Measurements from ENCODE around the gene DPH1.

The DPH1 gene

DNA sequence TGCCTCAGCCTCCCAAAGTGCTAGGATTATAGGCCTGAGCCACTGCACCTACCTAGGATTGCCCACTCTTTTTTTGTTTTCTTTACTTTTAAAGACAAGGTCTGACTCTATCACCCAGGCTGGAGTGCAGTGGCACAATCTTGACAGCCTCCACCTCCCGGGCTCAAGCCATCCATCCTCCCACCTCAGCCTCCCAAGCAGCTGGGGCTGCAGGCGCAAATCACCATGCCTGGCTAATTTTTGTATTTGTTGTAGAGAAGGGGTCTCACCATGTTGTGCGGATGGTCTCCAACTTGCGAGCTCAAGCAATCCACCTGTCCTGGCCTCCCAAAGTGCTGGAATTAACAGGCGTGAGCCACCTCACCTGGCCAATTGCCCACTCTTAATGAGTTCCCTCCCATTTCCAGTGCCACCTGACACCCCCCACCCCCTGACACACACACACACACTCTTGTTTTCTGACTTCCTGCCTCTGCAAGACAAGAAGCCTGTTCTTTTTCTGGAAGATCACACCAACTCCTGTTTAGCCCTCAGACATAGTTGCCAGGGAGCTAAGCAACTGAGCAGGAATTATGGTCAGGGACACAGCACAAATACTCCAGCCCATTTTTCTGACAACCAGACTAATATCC lies 14.4 kb downstream of the DPH1 start:
- no peaks in the 10 kb centered on the region for H3K27me3 ChIP-seq (ENCODE audit: insufficient read depth, low read depth)
- no peak overlapping the region for H3K4me3 ChIP-seq (IDR thresholded peaks at IDR 0.05; ENCODE audit: insufficient read depth, low read depth, low read length)
- no peaks in the 10 kb centered on the region for H3K36me3 ChIP-seq (ENCODE audit: insufficient read depth)
- no peak overlapping the region for H3K4me2 ChIP-seq
- TF ChIP-seq CTCF (conservative IDR thresholded peaks at IDR 0.05; ENCODE audit: low read depth, low read length): no peak
- no peak overlapping the region for H2AFZ ChIP-seq (ENCODE audit: low read depth)
- H4K20me1 ChIP-seq (ENCODE audit: insufficient read depth): no peaks in the 10 kb centered on the region
- H3K4me1 ChIP-seq (ENCODE audit: low read depth, poor library complexity, severe bottlenecking): peaks cover 12% of the 10 kb centered on the region
- H3K79me2 ChIP-seq (ENCODE audit: insufficient read depth, low read depth): no peaks in the 10 kb centered on the region
- H3K27ac ChIP-seq: no peak overlapping the region
- H3K9ac ChIP-seq: no peak overlapping the region

DNA sequence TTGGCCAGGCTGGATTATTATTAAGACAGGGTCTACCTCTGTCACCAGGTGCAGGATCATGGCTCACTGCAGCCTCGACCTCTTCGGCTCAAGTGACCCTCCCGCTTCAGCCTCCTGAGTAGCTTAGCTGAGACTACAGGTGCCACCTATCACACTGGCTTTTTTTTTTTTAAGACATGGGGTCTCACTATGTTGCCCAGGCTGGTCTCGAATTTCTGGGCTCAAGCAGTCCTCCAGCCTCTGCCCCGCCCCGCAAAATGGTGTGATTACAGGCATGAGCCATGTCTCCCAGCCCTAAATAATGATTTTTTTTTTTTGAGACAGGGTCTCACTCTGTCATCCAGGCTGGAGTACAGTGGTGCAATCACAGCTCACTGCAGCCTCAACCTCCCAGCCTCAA lies 17.6 kb downstream of the DPH1 start:
- Histone ChIP-seq H3K4me2 (no peak overlapping the region), H3K79me2 (ENCODE audit: insufficient read depth, low read depth) (no peaks in the 10 kb centered on the region)

DNA sequence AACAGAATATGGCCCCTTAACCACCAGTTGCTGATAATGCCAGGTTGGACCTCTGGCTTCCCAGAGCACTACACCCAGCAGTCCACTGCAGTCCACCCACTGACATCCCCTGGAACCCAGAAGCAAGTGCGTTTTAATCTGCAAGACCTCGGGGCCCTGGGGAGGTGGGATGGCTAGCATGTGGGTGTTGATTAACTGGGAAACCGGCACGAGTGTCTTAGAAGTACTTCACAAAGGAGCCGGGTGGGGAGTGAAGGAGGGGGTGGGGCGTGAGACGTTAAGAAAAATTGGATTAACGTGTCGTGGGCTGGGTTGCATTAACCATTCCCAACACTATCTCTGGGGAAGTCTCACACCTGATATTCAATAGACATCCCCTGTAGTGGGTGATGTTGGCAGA lies 18.9 kb downstream of the DPH1 start:
- H2AFZ ChIP-seq (ENCODE audit: low read depth): no peak overlapping the region
- H3K4me2 ChIP-seq: no peak overlapping the region
- no peaks in the 10 kb centered on the region for H3K36me3 ChIP-seq (ENCODE audit: insufficient read depth)
- no peaks in the 10 kb centered on the region for H4K20me1 ChIP-seq (ENCODE audit: insufficient read depth)
- no peaks in the 10 kb centered on the region for H3K4me1 ChIP-seq (ENCODE audit: low read depth, poor library complexity, severe bottlenecking)
- no peak overlapping the region for H3K27ac ChIP-seq
- peaks cover 7% of the 10 kb centered on the region; the same call in 1 of the 2 replicates for H3K27me3 ChIP-seq (ENCODE audit: insufficient read depth, low read depth)
- TF ChIP-seq CTCF (conservative IDR thresholded peaks at IDR 0.05; ENCODE audit: low read depth, low read length): no peak
- H3K9ac ChIP-seq: no peak overlapping the region
- no peaks in the 10 kb centered on the region for H3K79me2 ChIP-seq (ENCODE audit: insufficient read depth, low read depth)
- H3K4me3 ChIP-seq (IDR thresholded peaks at IDR 0.05; ENCODE audit: insufficient read depth, low read depth, low read length): no peak overlapping the region

More for the DNA sequence above, 17.6 kb downstream of the DPH1 start:
- H3K4me3 ChIP-seq (IDR thresholded peaks at IDR 0.05; ENCODE audit: insufficient read depth, low read depth, low read length): no peak overlapping the region
- TF ChIP-seq CTCF (conservative IDR thresholded peaks at IDR 0.05; ENCODE audit: low read depth, low read length): no peak
- H2AFZ ChIP-seq (ENCODE audit: low read depth): no peak overlapping the region
- H3K9ac ChIP-seq: no peak overlapping the region
- H3K4me1 ChIP-seq (ENCODE audit: low read depth, poor library complexity, severe bottlenecking): peaks cover 3% of the 10 kb centered on the region
- H3K27ac ChIP-seq: no peak overlapping the region
- no peaks in the 10 kb centered on the region for H4K20me1 ChIP-seq (ENCODE audit: insufficient read depth)
- peaks cover 7% of the 10 kb centered on the region; the same call in 1 of the 2 replicates for H3K27me3 ChIP-seq (ENCODE audit: insufficient read depth, low read depth)
- no peaks in the 10 kb centered on the region for H3K36me3 ChIP-seq (ENCODE audit: insufficient read depth)

DNA sequence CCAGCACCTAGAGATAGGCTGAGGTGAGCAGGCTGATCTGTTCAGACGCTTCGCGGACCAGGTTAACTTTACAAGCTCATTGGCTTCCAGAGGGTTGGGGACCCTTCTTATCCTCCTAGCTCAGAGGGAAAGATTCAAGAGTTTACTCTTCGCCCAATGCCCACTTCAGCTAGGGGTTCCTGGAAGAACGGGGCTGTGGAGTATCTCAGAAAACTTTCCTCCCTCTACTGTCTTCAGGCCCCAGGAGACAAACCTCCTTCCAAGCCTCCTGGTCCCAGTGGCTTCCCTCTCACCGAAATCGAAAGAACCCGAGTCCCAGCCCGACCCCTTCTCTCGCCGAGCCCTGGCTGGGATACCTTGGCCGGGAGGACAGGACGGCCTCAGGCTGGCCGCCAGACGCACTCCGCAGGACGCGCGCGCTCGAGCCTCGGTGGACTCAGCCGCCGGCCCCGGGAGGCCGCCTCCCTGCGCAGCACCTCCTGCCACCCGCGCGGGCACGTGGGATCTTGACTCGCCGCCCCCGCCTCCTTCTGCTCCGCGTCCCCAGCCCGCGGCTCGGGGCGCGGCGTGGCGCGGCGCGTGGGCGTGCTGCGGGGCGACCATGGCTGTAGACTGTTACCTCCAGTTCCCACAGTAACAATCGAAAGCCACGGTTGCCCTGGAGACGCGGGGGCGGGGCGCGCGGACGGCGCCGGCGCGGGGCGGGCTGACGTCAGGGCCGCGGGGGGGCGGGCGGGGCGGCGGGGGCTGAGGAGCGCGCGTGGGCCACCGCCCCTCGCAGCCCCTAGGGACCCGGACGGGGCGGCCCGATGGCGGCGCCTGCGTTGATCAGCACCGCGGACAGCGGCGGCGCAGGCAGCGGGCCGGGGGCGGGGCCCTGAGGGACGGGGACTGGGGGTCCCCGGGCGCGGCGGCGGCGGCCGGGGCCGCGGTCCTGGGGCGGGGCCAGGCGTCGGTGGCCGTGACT lies 19.7 kb downstream of the DPH1 start:
- H2AFZ ChIP-seq (ENCODE audit: low read depth): peak overlapping the region; percentile 71
- H3K4me3 ChIP-seq (IDR thresholded peaks at IDR 0.05; ENCODE audit: insufficient read depth, low read depth, low read length): no peak overlapping the region
- H3K9ac ChIP-seq: peak overlapping the region; percentile 52
- no peaks in the 10 kb centered on the region for H3K36me3 ChIP-seq (ENCODE audit: insufficient read depth)
- H3K4me1 ChIP-seq (ENCODE audit: low read depth, poor library complexity, severe bottlenecking): no peaks in the 10 kb centered on the region
- H4K20me1 ChIP-seq (ENCODE audit: insufficient read depth): no peaks in the 10 kb centered on the region
- H3K27ac ChIP-seq: no peak overlapping the region
- peak overlapping the region; percentile 22; the same call in 1 of the 2 replicates for H3K4me2 ChIP-seq
- no peaks in the 10 kb centered on the region for H3K79me2 ChIP-seq (ENCODE audit: insufficient read depth, low read depth)
- H3K27me3 ChIP-seq (ENCODE audit: insufficient read depth, low read depth): peaks cover 7% of the 10 kb centered on the region; the same call in 1 of the 2 replicates
- no peak for TF ChIP-seq CTCF (conservative IDR thresholded peaks at IDR 0.05; ENCODE audit: low read depth, low read length)
